ENCODE data around the gene NFATC2.
"Not testable (repeated sequence)": the region's sequence is repeated elsewhere in the genome, so short reads cannot be mapped to it uniquely, and the experiment has no call there.

NFATC2 gene

GRCh38 chr20:51542571-51543421 is at the start of gene NFATC2:
Gene NFATC2, minus strand, starts transcription at chr20:51542719. Its CDS starts 220 bp downstream, at chr20:51542499.
- no peak for DNase-seq

GRCh38 chr20:51591871-51592270 is 49.4 kb upstream of the NFATC2 start:
- DNase-seq, result no peak

DNA sequence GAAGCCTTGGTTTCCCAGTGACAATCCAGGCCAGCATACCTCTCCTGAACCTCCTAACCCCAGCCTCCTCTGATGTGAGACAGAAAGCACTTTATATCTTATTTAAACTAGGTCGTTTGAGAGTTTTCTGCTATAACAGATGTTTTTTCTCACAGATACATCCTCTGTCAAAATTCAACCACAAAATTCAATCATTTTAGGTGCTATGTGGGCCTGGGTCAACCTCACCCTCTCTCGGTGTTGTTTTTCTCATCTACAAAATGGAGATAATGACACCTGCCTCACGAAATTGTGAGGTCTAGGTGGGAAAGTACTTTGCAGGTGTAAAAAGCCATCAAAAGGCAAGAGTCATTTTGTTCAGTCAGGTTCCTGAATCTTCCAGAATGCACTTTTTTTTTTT is 46.2 kb upstream of the NFATC2 start:
- no peak for DNase-seq

GRCh38 chr20:51587145-51587544 is 44.6 kb upstream of the NFATC2 start:
- DNase-seq, result no peak

- DNase-seq, result no peak
These were observed 43.5 kb upstream of the NFATC2 start for GRCh38 chr20:51586005-51586440.

- DNase-seq, result no peak
These were observed 42.6 kb upstream of the NFATC2 start for GRCh38 chr20:51585148-51585547.

- DNase-seq, result no peak
These were observed 42.2 kb upstream of the NFATC2 start for GRCh38 chr20:51584737-51585136.

- DNase-seq, result no peak
These were observed 41.6 kb upstream of the NFATC2 start for GRCh38 chr20:51584116-51584515.

DNA sequence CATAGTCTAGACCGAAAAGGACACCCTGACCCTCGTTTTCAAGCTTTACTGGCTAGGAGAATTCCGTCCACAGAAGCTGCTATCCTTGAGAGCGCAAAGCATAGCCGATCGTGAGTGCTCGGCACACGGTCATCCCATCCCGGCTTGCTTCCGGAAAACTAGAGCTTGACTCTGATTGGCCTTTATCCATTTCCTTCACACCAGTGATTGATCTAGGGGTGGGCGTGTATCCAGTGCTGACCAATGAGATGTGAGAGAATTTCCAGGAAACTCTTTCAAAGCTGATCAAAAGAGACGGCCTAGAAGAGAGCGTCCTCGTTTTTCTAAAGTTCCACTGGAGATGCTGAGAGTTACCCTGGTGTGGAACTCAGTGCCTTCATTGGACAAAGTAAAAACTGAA is 41.0 kb upstream of the NFATC2 start:
- DNase-seq, result no peak

DNA sequence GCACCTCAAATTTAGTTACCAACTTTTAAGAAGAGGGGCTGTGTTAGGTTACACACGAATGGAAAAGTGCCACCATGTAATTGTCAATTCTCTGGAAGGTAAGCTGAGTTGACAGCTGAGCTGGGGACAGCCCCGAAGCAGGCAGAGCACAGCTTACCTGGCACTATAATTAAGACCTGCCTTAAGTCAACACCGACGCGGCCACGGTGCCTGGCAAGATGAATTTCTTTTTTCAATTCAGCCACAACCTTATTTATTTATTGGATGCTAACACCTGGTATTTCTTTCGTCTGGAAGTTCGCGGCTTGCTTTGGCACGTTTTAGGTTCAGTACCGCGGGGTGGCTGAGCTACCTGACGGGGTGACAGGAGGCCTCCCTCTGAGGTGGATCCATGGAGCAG is 40.6 kb upstream of the NFATC2 start:
- no peak for DNase-seq

DNA sequence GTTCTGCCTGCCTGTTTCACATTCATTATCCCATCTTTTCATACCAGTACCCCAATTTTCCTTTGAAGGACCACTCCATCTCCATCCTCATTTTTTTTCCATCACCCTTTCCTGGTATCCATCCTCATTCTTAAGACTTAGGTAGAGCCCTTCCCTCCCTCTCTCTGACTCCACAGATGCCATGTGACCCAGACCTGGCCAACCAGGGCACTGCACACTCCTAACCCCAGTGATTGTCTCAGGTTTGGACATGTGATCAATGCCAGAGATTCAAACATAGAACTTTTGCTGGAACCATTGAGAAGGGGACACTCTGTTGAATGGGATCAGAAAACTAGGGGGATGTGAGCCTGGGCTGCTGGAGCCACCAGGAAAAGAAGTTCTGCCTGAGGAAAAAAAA is 39.1 kb upstream of the NFATC2 start:
- no peak for DNase-seq

GRCh38 chr20:51579137-51579536 is 36.6 kb upstream of the NFATC2 start:
- DNase-seq, result no peak

DNA sequence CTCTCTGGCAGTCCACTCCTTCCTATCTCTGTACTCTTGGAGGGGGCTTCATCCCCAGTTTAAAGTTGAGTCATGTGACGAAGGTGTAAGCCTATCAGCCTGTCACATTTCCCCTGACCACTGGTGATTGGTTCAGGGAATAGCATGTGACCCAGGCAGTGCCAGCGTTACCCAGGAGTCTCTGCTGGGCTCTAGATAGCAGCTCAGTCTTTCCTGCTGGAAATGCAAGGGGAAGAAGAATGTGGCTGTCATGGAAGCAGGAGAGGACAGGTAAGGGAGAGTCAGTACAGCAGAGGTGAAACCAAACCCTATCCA is 35.6 kb upstream of the NFATC2 start:
- no peak for DNase-seq

DNA sequence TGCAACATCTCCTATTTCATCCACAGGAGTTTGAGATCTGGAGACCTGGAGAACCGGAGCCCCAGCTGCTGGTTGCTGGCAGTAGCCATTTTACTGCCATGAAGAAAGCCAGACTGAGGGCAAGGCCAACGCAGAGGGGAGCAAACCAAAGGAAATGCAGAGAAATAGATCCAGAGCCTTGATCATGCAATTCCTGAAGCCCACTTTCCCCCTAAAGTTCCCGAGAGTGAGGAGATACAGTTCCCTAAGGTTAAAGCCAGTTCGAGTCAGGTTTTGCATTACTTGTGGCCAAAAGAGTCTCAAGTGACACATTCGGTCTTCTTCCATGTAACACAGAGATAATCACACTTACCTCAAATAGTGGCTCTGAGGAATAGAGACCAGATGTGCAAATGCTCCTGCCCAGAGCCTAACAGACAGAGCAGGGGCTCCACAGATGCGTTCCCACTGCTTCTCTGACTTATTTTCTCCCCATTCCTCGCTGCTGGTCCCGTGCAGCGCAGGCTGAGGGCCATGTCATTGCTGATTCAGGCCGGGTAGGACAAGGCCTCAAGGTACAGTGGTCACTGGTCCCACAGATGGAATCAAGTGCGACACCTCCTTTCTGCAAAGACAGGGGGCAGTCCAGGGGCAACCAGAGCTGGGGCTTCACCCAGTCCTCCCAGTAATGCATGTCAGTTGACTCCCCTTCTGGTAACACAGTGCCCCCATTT is 35.1 kb upstream of the NFATC2 start:
- no peak for DNase-seq

GRCh38 chr20:51575486-51575885 is 33.0 kb upstream of the NFATC2 start:
- DNase-seq, result no peak

GRCh38 chr20:51574248-51575033 is 31.9 kb upstream of the NFATC2 start:
- DNase-seq, result peak; percentile 35

DNA sequence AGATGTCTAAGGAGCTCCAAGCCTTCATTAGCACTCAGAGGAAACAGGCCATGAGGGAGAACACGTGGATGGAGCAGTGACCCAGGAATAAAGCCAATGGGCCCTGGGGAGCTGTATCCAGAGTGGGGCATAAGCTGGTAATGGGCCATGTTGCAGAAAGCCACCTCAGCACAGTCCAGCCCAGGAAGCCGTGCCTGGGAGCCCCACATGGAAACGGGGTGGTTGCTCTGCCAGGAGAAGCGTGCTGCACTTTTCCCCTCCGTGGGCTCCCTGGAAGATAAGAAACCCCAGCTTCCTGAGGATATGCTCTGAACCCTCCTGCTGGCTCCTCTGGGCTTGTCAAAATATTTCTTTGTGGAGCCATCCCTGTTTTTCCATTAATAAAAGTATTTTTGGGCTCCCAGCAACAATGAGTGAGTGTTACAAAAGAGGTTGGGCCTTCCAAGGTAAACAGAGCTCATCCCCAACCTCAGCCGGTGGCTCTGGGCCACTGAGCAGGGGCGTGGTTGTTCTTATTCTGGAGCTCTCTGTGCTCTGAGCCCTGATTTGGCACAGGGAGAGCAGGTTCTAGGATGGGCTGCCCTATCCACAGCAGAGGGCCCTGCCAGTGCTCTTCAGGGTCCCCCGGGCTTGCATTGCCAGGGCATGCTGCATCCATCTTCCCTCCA is 31.2 kb upstream of the NFATC2 start:
- no peak for DNase-seq

- no peak for DNase-seq
These were observed 28.9 kb upstream of the NFATC2 start for GRCh38 chr20:51571460-51571794.

GRCh38 chr20:51570739-51571459 is 28.4 kb upstream of the NFATC2 start:
- no peak for DNase-seq

DNA sequence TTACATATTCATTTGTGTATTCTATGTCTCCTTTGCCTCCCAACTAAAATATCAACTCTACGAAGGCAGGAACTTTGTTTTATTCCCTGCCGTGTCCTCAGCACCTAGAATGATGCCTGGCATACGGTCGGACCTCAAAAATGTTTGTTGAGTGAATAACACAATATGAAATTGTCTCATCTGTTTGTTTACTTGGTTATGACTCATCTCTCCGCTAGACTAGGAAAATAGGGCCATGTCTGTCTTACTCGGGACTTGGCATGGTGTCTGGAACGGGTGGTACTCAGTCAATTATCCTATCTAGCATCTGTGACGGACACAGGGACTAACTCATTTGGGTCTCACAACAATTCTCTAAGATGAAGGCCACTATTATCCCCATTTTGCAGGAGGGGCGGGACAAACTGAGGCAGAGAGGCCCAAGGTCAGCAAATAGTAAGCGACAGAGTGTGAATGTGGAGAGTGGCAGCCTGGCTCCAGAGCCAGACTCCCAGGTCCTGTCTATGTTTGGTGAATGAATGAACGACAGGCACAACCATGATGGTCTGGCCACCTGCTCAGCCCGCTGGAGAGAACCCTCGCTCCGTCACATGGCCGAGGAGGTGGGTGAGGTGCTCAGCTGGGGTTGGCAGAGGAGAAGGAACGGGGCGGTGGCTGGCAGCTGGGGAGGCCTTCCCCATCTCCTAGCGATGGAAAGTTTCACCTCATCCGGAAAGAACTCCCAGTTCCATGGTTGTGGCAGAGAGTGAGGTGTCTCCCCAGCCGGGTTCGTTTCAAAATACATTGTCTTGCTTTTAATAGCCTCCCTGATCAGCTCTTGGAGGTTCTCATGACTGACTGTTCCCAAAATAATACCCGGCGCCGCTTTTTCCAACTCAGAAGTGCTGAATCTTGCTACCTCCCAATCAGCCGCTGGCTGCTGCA is 27.6 kb upstream of the NFATC2 start:
- DNase-seq, result no peak

DNA sequence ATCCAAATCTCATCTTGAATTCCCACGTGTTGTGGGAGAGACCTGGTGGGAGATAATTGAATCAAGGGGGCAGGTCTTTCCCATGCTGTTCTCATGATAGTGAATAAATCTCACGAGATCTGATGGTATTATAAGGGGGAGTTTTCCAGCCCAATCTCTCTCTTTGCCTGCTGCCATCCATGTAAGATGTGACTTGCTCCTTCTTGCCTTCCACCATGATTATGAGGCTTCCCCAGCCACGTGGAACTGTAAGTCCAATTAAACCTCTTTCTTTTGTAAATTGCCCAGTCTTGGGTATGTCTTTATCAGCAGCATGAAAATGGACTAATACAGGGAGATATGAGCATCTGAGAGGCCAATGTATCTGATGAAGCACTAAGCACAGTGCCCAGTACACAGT is 26.0 kb upstream of the NFATC2 start:
- not testable (repeated sequence) for DNase-seq
